T-helper 2 cell (primary cell): ENCODE measurements around the gene ACSM2A.
"Not testable (repeated sequence)": the region's sequence is repeated elsewhere in the genome, so short reads cannot be mapped to it uniquely, and the experiment has no call there.

Experiments
- DNase-seq, 5 experiments: peaks; one replicate each; pipeline versions ENCODE4 v3.0.0 to v3.0.0-alpha.2; 2012 to 2022
- total RNA-seq, 2 donors: gene quantifications; one replicate each; lab custom pipeline; 2026; lab: John Stamatoyannopoulos, UW

The ACSM2A gene, protein sequence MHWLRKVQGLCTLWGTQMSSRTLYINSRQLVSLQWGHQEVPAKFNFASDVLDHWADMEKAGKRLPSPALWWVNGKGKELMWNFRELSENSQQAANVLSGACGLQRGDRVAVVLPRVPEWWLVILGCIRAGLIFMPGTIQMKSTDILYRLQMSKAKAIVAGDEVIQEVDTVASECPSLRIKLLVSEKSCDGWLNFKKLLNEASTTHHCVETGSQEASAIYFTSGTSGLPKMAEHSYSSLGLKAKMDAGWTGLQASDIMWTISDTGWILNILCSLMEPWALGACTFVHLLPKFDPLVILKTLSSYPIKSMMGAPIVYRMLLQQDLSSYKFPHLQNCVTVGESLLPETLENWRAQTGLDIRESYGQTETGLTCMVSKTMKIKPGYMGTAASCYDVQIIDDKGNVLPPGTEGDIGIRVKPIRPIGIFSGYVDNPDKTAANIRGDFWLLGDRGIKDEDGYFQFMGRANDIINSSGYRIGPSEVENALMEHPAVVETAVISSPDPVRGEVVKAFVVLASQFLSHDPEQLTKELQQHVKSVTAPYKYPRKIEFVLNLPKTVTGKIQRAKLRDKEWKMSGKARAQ
- total RNA-seq, result 0 reads per million in 2 donors

DNA sequence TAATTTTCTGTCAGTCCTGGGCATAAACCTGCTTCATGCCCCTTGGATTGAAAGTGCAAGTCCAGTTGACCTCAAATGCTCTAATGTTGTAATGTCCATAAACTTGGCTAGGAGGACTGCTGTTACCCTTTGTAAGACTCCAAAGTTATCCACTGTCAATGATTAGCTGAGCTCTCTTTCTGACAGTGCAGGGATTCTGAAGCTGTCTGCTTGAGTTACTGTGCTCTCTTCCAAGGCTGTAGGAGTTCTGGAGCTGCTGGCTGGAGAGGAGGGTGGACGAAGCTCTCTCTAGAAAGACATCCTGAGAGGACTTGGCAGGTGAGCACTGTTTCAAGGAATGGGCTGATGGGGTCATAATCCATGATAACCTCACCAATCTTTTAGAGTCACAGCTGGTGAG lies at the start of gene ACSM2A:
Gene ACSM2A (plus strand): TSS at position 158 of the 400 bp plus-strand sequence. CDS start 8,594 bp downstream, outside the sequence.
- DNase-seq, result not testable (repeated sequence)

DNA sequence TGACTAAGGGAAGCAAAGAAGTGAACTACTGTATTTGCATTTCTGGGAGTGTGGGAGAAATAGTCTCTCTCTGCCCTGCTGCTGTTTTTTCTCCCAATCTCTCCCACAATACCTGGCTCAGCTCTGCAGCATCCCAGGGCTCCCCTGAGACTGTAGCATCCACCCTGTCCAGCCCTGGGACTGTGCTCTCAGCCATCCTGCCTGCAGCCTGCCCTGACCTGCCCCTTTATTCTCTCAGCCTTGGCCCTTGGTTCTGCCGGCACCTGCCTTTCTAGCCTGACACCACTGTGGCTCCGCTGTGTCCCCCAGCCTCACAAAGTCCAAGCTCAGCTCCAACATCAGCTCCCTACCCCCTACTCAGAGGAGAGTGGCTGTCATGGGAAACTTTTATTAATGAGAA lies 48.7 kb upstream of the ACSM2A start:
- no peak for DNase-seq

DNA sequence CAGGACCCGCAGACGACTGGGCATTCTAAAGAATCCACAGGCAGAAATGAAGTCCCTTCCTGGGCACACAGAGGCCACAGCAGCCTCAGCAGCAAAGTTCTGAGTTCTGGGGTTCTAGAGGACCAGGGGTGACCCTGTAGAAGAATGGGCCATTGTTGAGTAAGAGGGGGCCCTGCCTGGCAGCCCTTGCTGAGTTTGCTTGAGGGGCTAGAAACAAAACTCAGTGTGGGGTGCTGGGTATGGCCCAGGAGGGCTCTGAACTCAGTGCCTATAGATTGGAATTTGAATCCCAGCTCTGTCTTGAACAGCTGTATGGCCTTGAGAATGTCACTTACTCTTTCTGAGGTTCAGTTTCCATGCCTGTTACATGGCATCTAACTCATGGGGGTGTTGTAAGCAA lies 46.7 kb upstream of the ACSM2A start, which contains the start of gene PDILT:
Gene PDILT (minus strand): TSS at position 101 of the 400 bp plus-strand sequence. CDS start 5,437 bp downstream, outside the sequence.
- DNase-seq, result no peak

DNA sequence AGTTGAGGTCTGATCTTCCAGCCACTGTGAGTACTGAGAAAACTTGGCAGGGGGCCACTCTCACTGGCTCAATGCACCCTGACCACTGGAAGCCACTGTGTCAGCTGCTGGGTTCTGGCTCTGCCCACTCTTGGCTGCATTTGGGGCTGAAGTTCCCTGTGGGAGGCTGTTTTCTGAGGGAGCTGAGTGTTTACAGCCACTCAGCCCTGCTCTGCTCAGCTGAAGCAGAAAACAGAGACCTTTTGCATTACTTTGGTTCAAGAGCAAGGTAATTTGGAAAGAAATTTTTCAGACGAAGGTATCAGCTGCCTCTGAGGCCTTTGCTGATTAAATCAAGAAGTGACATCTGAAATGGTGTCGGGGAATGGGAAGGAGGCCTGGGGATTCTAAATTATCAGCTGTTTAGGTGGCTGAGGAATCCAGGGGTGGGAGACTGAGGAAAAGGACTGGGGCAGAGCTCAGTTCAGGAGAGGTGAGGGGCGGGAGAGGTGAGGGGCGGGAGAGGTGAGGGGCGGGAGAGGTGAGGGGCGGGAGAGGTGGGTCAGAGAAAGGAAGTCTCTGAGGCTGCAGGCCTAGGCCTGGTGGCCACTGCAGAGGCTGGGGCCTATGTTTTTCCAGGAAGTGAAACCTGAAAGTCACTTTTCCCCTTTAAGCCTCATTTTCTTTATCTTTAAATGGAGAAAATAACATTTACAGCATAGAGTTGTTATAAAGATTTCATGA lies 41.8 kb upstream of the ACSM2A start, which contains the start of gene ACSM5:
Gene ACSM5 (plus strand): TSS at position 137 of the 723 bp plus-strand sequence. CDS start 1,951 bp downstream, outside the sequence.
- DNase-seq, result no peak

DNA sequence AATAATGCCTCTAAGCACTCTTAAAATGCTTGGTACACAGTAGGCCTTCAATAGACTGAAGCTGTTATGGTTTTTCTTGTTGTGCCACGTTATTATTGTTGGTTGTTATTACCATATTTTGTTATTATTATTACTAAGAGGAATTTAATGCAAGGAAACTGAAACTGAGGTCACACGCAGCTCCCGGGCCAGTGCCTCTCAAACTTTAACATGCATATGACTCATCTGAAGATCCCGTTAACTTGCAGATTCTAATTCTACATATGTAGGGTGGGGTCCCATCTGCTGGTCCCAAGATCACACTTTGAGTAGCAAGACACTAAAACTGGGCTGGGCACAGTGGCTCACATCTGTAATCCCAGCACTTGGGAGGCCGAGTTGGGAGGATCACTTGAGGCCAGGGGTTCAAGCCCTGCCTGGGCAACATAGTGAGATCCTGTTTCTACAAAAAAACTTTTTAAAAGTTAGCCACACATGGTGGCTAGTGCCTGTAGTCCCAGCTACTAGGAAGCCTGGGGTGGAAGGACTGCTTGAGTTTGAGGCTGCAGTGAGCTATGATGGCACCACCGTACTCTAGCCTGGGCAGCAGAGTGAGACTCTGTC lies 41.1 kb upstream of the ACSM2A start:
- DNase-seq, result no peak

DNA sequence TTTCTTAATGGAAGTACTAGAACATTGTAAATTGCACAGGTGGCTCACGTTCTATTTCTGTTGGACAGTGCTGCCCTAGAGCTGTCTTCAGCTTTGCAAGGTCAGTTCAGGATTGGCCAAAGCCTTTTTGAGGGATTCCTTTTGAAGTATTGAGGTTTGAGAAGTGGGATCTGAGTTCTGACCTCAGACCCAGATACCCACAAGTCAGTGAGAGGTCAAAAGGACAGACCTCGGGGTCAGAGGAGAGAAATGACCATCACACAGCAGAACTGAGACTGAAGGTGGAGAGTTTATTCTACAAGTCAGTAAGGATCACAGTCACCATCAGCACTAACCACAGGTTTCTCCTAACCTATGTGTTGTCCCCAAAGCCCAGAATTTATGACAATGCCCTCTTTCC lies 40.3 kb upstream of the ACSM2A start:
- no peak for DNase-seq

DNA sequence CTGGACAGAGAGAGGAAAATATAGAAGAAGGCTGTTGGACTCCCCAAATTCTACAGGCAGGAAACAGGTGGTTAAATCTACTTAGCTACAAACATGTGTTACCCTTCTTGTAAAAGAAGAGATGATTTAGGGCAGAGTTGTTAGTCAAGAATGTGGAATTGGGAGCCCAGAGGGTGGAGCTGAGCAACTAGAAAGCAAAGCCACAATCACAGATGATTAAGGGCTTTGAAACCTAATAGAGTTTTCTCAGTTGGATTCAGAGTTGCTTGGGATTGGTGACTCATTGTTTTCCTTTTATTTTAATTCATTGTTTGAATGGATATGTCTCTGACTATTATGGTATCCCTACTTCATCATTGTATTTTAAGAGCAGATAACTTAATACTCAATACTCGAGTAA lies 35.8 kb upstream of the ACSM2A start:
- no peak for DNase-seq

DNA sequence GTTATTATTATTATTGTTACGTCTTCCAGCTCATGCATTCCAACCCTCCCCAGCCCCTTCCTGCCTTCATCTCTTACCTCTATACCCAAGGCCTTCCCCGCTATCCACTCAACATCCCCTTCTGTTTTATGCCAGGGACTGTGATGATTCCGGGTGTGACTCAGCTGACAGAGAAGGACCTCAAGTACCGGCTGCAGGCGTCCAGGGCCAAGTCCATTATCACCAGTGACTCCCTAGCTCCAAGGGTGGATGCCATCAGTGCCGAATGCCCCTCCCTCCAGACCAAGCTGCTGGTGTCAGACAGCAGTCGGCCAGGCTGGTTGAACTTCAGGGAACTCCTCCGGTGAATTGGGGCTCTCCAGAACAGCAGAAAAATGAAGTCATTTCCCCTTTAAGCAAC lies 32.2 kb upstream of the ACSM2A start:
- not testable (repeated sequence) for DNase-seq

DNA sequence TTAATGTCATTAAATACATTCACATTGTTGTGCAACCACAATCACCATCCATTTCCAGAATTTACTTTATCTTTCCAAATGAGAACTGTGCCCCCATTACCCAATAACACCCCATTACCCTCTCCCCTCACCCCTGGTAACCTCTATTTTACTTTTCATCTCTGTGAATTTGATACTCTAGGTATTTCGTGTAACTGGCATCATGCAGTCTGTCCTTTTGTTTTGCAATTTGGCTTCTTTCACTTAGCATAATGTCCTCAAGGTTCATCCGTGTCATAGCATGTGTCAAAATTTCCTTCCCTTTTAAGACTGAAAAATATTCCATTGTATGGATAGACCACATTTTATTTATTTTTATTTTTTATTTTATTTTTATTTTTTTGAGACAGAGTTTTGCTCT lies 29.6 kb upstream of the ACSM2A start:
- not testable (repeated sequence) for DNase-seq

DNA sequence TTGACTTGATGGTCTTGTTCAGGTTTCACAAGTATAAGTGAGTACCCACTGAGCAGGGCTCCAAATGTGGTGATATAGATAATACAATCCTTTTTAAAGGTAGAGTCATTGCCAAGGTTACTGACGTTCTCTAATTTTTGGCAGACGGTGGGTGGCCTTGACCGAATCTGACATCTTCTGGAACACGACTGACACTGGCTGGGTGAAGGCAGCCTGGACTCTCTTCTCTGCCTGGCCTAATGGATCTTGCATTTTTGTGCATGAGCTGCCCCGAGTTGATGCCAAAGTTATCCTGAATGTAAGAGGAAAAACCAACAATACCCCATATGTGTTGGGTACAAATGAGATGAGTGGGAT lies 27.6 kb upstream of the ACSM2A start:
- not testable (repeated sequence) for DNase-seq

DNA sequence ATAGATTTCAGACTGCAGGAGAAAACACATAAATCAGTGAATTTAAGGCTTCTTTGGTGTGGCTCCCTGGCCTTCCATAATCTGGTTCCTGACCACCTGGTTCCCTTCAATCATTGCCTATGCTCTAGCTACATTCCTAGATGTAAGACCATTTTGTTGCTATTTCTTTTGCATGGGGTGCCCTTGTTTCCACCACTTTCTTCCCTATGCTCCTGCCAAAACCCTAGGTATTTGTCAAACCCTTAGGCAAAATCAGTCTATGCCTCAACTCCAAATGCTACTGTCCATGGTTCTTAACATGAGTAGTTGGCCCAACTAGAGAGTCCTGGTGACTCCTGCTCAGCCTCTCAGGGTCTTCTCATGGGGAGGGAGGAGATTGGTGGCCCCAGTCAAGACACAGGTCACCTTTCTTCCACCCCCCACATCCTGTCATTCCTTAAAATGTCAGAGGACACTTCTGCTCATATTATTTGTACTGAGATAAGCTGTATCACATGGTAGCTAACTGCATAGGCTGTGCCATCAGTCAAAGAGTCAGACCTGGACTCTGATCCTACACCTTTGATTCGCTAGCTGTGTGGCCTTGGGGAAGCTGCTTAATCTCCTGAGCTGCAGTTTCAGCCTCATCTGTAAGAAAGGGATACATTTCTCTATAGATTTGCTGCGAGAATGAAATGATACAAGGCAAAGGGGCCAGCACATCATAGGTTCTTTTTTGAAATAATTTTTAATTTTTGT lies 27.0 kb upstream of the ACSM2A start:
- no peak for DNase-seq

DNA sequence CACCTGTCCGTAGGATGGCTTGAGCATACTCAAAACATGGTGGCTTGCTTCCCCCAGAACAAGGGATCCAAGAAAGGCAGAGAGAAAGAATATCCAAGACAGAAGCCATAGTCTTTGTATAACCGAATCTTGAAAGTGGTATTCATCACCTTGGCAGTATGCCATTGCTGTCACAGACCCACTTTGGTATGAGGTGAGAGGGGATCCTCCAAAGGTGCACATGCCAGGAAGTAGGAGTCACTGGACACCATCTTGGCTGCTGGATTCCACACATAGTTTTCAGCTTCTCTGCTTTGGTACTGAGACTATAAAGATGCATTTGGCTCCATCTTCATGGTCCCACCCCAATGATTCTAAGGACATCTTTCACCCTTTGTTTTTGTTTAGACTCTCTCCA lies 23.9 kb upstream of the ACSM2A start:
- not testable (repeated sequence) for DNase-seq

DNA sequence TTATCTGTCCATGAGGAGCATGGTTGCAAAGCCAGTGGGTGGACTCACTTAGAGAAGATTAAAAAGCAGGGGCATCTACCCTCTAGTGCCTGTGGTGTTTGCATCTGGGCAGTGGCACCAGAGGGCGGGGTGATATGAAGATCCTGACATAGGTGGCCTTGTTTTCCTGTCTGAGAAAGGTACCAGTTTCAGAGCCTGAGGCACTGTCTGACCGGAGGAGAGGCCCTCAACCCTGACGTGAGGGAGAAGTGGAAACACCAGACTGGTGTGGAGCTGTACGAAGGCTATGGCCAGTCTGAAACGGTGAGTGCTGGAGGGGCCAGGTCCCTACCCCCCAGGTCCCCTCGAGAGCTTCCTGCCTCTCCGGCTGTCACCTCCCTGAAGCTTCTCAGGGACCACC lies 21.8 kb upstream of the ACSM2A start:
- DNase-seq, result not testable (repeated sequence)

DNA sequence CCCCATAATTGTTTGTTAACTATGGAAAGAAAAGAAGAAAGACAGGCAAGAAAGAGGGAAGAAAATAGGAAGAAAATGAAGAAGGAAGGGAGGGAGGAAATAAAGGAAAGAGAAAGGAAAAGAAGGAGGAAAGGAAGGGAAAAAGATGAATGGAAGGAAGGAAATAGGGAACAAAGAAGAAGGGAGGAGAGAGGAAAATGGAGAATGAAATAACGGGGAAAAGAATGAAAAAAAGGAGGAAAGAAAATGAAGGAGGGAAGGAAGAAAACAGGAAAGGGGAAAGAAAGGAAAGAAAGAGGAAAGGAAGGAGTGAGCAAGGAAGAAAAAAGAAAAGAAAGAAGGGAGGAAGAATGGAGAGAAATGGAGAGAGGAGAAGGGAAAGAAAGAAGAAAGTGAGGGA lies 20.8 kb upstream of the ACSM2A start:
- DNase-seq, result not testable (repeated sequence)

DNA sequence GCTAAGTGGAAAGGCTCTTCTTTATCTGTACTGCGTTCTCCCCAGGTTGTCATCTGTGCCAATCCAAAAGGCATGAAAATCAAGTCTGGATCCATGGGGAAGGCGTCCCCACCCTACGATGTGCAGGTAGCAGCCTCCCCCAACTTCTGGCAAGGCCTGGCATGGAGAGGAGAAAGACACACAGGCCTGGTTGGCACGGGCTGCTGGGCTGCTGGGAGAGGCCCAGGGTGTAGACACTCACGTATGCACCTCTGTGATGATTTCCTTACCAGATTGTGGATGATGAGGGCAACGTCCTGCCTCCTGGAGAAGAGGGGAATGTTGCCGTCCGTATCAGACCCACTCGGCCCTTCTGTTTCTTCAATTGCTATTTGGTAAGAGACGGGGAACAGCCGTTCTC lies 20.4 kb upstream of the ACSM2A start:
- no peak for DNase-seq

DNA sequence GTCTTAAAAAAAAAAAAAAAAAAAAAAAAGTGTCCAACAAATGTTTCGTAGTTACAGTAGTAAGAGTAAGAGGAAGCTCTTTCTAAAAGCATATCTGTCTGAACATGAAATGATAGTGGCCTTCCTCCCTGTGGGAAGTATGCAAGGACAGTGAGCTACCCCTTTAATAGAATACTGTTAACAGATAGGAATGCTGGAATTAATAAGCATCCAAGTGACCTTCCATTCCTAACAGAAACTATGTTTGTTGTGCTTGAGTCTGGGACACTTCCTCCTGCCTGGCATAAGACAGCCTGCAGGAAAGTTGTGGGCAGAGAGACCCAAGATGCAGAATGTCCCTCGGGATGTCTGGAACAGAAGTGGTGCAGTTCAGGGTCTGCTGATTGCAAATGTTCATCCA lies 12.4 kb upstream of the ACSM2A start:
- DNase-seq, result not testable (repeated sequence)

DNA sequence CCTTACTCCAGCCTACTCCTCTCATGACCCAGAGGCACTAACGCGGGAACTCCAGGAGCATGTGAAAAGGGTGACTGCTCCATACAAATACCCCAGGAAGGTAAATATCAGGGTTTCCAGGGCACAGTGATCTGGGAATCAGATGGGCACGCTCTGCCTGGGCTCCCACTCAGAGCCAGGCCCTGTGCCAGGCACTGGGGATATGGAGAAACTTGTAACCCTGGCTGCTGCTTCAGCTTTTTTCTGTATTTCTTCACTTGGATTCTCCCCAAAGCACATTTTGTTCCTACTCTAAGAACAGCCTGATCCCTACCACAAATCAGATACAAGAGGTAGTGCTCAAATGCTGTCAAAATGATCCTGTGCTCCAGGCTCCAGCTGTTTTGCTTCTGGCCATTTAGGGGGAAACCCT lies 11.5 kb upstream of the ACSM2A start:
- not testable (repeated sequence) for DNase-seq

DNA sequence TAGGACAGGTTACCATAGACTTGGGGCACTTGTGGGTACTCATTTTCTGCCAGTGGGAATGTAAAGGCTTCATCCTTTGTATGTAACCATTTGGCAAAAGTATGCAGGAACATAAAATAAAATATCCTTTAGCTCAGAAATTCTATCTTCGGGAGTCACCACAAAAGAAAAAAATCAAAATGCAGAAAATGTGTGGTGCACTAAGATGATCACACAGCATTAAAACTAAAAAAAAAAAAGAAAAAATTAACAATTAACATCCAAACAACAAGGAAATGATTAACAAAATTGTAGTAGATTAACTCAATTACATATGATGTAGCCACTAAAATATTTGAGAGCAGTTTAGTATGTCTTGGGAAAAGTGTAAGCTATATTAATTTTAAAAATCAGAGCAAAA lies 10.6 kb upstream of the ACSM2A start:
- DNase-seq, result not testable (repeated sequence)

DNA sequence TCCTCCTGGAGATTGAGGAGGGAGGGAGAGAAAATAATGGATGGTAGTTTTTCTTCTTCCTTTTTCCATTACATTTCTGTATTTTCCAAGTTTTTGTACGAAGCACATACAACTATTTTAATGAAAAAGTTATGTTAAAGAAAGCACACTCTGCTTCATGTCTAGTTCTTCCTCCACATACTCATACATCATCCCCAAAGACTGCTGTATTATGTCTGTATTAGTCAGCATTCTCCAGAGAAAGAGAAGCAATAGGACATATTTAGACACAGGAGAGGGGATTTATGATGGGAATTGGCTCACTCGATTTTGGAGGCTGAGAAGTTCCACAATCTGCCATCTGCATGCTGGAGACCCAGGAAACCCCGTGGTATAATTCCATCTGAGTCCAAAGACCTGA lies 10.1 kb upstream of the ACSM2A start:
- no peak for DNase-seq

DNA sequence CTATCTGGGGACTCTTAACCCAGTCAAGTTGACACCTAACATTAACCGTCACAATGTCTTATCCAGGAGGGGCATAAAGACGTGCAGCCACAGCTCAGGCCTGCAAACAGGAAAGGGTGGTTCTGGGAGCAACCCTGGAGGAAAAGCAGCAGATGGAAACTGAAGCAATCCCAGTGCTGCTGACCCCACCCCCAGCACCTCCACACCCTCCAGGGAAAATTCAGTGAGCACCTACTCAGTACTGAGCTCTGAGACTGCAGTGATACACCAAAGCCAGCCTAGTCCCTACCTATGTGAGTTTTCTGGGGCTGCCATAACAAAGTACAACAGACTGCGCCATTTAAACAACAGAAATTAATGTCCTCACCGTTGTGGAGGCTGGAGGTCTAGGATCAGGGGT lies 9.5 kb upstream of the ACSM2A start:
- DNase-seq, result not testable (repeated sequence)

DNA sequence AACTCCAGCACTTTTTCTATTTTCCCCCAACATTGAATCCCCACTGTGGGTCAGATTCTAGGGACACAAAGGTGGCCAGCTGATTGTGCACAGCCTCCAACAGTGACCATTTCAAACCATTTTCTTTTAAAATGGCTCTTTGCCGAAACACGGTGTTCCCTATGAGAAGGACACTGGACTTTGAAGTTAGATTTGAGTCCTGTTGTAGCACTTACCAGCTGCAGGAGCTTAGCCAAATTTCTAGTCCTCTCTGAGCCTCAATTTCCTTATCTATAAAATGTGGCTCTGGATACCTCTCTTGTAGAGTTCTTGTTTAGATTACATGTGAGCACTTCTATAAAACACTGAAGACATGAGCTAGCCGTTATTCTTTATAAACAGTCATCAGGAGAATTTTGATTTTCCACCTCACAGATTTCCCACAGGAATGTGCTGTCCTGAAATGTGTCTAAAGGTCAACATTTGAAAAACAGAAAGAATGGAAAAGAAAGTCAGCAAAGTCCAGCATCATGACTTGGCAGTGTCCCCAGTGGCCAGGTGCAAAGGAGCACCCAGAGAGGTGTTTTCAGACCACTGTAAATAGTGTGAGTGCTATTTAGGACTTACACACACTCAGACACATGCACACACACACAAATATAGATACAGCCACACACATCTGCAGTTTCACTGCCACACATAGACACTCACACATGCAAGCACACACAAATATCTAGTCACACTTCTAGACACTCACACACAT lies 4.5 kb upstream of the ACSM2A start:
- DNase-seq, result not testable (repeated sequence)
